GM18502 (cell line): ENCODE data around the gene EBF3.
"Not testable (repeated sequence)": the region's sequence is repeated elsewhere in the genome, so short reads cannot be mapped to it uniquely, and the experiment has no call there.

ENCODE experiments used
- ATAC-seq: cut with Tn5 transposase; IDR thresholded peaks from one replicate; pipeline ENCODE4 v1.9.1; 2021; ENCODE audit warnings: mild to moderate bottlenecking; ENCODE audit not compliant: unreplicated experiment, poor library complexity

EBF3 gene

DNA sequence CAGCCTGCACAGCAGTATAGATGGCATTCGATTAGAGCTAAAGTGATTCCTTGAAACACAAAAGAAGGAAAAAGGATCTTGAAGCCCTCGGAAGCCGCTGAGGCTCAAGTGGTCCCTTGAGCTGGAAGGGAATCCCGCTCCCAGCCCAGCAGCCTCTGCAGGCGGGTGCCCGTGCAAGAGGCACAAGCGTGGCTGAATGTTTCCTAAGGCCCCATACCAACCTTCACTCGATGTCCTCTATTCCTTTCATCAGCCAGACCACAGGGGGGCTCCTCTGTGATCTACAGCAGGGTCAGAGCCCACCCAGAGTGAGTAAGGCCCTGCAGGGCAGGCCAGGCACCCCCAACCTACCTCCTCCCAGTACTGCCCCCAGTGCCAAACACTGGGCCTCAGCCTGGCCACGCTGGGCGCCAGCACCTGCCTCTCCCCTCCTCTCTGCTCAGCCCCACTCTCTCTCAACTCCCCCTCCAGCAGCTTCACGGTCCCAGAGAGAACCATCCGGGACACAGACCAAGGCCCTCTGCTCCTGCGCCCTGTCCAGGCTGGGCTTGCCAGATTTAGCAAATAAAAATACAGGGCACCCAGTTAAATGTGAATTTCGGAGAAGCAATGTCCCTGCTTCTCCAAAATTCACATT is 30.5 kb downstream of the EBF3 start:
- no peak for ATAC-seq

DNA sequence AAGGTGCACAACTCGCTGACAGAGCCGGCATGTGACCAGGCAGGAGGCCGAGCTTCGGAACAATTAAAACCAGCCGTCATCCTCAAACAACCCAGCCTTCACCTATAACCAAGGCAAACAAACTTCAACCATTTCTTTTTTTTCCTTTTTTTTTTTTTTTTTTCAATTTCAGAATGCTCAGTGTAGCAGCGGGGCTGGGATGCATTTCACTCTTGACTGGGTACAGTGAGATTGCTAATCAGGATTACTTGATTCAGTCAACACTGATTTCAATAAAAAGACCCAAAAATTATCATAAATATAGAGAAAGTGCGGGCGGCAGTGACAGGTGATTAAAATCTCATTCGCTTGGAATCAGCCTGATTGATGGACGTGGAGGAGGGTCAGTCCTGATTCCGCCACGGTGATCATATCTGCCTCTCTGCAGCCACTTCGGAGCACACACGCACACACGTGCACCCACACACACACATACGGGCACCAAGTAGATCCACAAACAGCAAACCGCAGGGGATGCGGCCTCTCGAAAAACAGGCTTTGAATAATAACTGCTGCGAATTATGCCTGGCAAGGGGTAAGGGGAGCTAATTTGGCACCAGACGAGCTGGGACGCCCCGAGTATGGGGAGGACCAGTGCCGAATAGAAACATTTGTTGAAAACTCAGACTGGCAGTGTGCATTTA is 31.2 kb downstream of the EBF3 start:
- ATAC-seq: no peak

DNA sequence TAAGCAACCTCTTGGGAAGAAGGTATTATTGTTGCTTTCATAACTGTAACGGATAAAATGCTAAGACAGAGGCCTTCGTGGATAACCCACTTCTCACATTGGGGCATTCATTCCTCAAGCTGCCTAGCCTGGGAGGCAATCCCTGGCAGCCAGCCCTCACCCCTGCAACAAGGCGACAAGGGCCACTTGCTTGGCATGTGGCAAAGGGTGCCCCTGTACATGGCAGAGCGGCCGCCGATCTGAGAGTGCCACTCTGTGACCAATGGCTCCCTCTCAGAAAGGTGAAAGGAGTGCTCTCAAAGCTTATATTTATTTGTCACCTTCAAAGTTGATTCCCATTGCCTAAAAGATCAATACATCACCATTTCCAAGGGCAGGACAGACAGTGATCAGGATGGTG is 31.9 kb downstream of the EBF3 start:
- ATAC-seq: no peak

GRCh38 chr10:129929343-129930292 is 34.5 kb downstream of the EBF3 start:
- no peak for ATAC-seq

- ATAC-seq: no peak
Observed at GRCh38 chr10:129927351-129928120, 36.5 kb downstream of the EBF3 start.

DNA sequence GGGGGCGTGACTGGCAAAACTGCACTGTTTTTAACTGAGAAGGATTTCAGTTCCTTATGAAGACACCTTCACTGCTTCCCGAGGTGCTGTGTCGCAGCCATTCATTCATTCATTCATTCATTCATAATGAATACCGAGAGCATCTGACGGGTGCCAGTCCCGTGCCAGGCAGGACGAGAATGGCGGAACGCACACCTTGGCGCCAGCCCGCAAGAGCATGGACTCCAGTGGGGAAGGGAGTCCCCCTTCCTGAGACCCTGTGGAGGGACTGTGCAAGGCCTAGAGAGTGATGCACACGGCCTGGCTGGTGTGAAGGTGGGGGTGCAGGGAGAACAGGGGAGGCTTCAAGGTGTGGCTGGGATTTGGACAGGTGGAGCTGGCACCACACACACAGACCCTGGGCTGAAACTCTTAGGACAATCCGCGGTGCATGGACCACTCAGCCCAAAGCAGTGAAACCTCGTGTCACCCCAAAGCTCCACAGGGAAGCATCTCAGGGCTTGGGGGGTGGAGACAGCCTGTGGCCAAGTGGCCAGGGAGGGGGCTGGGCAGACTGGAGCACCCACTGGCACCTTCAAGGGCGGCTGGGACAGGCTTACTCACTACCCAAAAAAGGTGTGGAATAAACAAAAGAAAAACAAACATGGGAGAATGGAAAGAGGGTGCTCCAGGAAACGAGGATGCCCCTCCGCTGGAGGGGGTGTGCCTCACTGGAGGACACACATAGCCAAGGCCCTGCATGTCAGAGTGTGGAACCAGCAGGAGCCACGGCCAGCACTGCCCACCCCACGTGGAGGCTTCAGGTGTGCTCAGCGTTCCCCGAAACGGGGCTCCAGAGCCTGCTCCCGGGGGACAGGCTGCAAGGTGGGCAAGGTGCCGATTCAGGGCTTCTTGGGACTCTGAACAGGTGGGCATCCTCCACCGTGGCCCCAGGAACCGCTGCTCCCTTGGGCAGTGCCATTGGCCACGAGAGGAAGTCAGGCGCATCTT is 37.7 kb downstream of the EBF3 start:
- no peak for ATAC-seq

GRCh38 chr10:129924375-129925085 is 39.5 kb downstream of the EBF3 start:
- no peak for ATAC-seq

GRCh38 chr10:129922598-129923123 is 41.4 kb downstream of the EBF3 start:
- no peak for ATAC-seq

- ATAC-seq: no peak
Observed at GRCh38 chr10:129921801-129922597, 42.1 kb downstream of the EBF3 start.

GRCh38 chr10:129921065-129921670 is 42.9 kb downstream of the EBF3 start:
- no peak for ATAC-seq

GRCh38 chr10:129920187-129920586 is 43.9 kb downstream of the EBF3 start:
- not testable (repeated sequence) for ATAC-seq

GRCh38 chr10:129919358-129919757 is 44.7 kb downstream of the EBF3 start:
- no peak for ATAC-seq

DNA sequence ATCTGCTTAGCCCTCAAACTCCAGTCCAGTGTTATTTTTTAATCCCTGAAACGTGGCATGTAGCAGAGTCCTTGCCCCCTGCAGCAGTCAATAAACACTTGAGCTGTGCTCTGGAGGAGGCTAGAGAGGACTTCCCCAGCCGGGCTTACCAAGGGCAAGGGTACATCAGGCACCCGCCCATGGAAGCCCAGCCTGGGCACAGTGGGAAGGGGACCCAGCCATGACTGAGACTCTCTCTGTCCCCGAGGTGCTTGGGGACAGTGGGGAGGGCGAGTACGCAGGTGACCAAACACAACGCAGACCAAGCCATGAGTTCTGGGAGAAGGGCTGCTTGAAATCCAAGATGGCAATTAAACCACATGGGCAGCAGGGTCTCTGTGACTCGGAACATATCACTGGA is 45.2 kb downstream of the EBF3 start:
- no peak for ATAC-seq

- ATAC-seq: no peak
Observed at GRCh38 chr10:129918401-129918800, 45.7 kb downstream of the EBF3 start.

GRCh38 chr10:129917936-129918335 is 46.1 kb downstream of the EBF3 start:
- no peak for ATAC-seq

- no peak for ATAC-seq
Observed at GRCh38 chr10:129916506-129916995, 47.5 kb downstream of the EBF3 start.
